RWPE2 (cell line): ENCODE measurements around the gene SCUBE1.

Source experiments
- ATAC-seq: fragments of 200-7000 bp; cut with Tn5 transposase; 3 replicates; pipeline ENCODE4 v1.9.1; 2021; ENCODE audit warnings: low read depth
- DNase-seq: peaks from one replicate; pipeline ENCODE4 v3.0.0-alpha.2; 2020; ENCODE audit warnings: low spot score
- H3K27ac ChIP-seq: fragments of 450-650 bp; 2 replicates; pipeline ENCODE4 v1.5.1; 2017; ENCODE audit warnings: mild to moderate bottlenecking; ENCODE audit not compliant: poor library complexity, severe bottlenecking
- H3K27me3 ChIP-seq: fragments of 250-450 bp; sonication (Bioruptor Pico); 2 replicates; pipeline ENCODE4 v1.5.1; 2021; ENCODE audit warnings: mild to moderate bottlenecking, moderate library complexity; ENCODE audit not compliant: insufficient read depth, poor library complexity, severe bottlenecking
- H3K36me3 ChIP-seq: fragments of 250-450 bp; sonication (Bioruptor Pico); 2 replicates; pipeline ENCODE4 v1.5.1; 2020; ENCODE audit warnings: low read depth, mild to moderate bottlenecking, moderate library complexity
- H3K4me1 ChIP-seq: fragments of 250-450 bp; sonication (Bioruptor Pico); 2 replicates; pipeline ENCODE4 v1.5.1; 2021; ENCODE audit warnings: mild to moderate bottlenecking, moderate library complexity; ENCODE audit not compliant: insufficient read depth, poor library complexity, severe bottlenecking
- H3K4me3 ChIP-seq: fragments of 250-450 bp; sonication (Bioruptor Pico); 2 replicates; pipeline ENCODE4 v1.5.1; 2021; ENCODE audit warnings: mild to moderate bottlenecking, moderate library complexity; ENCODE audit not compliant: severe bottlenecking
- H3K9me3 ChIP-seq: fragments of 250-450 bp; sonication (Bioruptor Pico); 2 replicates; pipeline ENCODE4 v1.5.1; 2021; ENCODE audit warnings: mild to moderate bottlenecking, moderate library complexity; ENCODE audit not compliant: severe bottlenecking
- TF ChIP-seq, protein P1 (sequence below): fragments of 450-650 bp; IDR thresholded peaks from one replicate; pipeline ENCODE4 v1.5.1; 2017; ENCODE audit warnings: mild to moderate bottlenecking, moderate library complexity; ENCODE audit not compliant: poor library complexity, severe bottlenecking

SCUBE1 gene

GRCh38 chr22:43187171-43188099, 155.7 kb downstream of the SCUBE1 start:
- TF ChIP-seq, protein P1, sequence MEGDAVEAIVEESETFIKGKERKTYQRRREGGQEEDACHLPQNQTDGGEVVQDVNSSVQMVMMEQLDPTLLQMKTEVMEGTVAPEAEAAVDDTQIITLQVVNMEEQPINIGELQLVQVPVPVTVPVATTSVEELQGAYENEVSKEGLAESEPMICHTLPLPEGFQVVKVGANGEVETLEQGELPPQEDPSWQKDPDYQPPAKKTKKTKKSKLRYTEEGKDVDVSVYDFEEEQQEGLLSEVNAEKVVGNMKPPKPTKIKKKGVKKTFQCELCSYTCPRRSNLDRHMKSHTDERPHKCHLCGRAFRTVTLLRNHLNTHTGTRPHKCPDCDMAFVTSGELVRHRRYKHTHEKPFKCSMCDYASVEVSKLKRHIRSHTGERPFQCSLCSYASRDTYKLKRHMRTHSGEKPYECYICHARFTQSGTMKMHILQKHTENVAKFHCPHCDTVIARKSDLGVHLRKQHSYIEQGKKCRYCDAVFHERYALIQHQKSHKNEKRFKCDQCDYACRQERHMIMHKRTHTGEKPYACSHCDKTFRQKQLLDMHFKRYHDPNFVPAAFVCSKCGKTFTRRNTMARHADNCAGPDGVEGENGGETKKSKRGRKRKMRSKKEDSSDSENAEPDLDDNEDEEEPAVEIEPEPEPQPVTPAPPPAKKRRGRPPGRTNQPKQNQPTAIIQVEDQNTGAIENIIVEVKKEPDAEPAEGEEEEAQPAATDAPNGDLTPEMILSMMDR, result peak; percentile 79
- Histone ChIP-seq H3K4me3 (peak overlapping the region; percentile 89), H3K4me1 (peaks cover 16% of the 10 kb centered on the region), H3K27me3 (no peaks in the 10 kb centered on the region), H3K9me3 (no peaks in the 10 kb centered on the region), H3K36me3 (peaks cover 18% of the 10 kb centered on the region), H3K27ac (peak overlapping the region; percentile 71)
- ATAC-seq, result peak; percentile 80
- DNase-seq, result peak; percentile 94

DNA sequence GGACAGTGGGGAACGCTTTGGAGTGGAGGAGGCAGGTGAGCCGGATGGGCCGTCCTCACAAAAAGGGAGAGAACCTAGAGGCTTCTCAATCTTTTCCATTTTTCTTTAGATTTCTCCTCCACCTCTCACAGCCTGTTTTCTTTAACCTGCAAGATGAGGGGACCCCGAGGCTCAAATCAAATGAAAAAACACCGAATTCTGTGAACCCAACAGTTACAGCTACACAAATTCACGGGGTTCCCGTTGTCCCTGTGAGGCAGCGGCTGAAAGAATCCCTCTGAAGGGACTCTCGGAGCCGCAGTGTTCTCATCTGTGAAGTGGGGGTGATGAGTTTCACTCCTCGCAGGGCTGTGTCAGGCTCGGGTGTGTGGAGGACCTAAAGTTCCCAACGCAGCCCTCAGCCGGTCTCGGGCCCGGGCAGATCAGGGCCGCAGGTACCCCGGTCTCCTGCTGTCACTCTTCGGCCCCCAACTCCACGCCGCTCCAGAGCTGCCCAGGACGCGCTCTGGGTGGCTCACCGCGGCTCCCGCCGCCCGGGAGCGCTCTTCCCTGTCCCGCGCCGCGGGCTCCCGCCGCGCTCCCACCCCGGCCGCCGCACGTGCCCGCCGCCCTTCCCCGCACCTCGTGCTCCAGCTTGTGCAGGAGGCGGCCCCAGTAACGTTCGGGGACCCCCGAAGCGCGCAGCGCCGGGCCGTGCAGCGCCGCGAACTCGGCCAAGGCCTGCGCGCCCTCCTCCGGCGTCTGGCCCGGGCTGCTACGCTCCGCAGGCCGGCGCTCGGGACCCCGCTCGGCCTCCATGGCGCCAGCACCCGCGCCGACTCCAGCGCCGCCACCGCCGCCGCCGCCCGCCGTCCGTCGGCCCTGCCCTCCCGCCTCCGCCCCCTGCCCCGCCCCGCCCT, 156.7 kb downstream of the SCUBE1 start, which contains the start of gene TTLL12:
TSS of gene TTLL12 (minus strand) at position 863 of the 899 bp plus-strand sequence. CDS start at position 798, 65 bp downstream.
- peaks cover 27% of the 10 kb centered on the region for H3K36me3 ChIP-seq
- no peaks in the 10 kb centered on the region for H3K9me3 ChIP-seq
- peak within 1 kb of the TSS; percentile 71 for H3K27ac ChIP-seq
- peaks cover 16% of the 10 kb centered on the region for H3K4me1 ChIP-seq
- DNase-seq (no peak), ATAC-seq (0 out of 3 replicates have a peak, but pooled peaks have one; percentile 11)
- H3K27me3 ChIP-seq, result no peaks in the 10 kb centered on the region
- TF ChIP-seq, protein P1, result no peak
- peak within 1 kb of the TSS; percentile 89 for H3K4me3 ChIP-seq

DNA sequence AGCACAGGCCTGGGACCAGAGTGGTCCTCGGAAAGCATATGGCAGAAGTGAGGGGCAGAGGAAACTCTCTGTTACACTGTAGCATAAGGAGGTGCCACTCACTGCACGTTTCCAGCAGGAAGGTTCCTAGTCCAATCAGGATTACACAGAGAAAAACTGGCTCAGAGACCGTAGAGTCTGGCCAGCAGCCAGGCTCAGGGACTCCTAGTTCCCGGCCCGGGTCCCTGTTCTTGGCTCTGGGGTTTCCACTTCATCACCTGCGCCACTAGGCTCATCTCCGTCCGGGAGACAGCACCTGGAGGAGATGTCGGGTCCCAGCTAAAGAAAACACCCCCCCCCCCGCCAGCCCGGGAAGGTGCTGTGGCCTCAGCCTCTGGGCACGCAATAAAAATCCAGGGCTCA, 157.3 kb downstream of the SCUBE1 start:
- H3K27ac ChIP-seq, result peak overlapping the region; percentile 71
- TF ChIP-seq, protein P1, result no peak
- no peaks in the 10 kb centered on the region for H3K27me3 ChIP-seq
- DNase-seq, result no peak
- peaks cover 16% of the 10 kb centered on the region for H3K4me1 ChIP-seq
- peak overlapping the region; percentile 89 for H3K4me3 ChIP-seq
- H3K36me3 ChIP-seq, result peaks cover 32% of the 10 kb centered on the region
- ATAC-seq, result 0 out of 3 replicates have a peak, but pooled peaks have one; percentile 5
- H3K9me3 ChIP-seq, result no peaks in the 10 kb centered on the region

GRCh38 chr22:43183496-43184277, 159.5 kb downstream of the SCUBE1 start:
- H3K4me3 ChIP-seq, result no peak overlapping the region
- no peak for DNase-seq
- peaks cover 53% of the 10 kb centered on the region for H3K36me3 ChIP-seq
- TF ChIP-seq, protein P1, result no peak
- no peaks in the 10 kb centered on the region for H3K9me3 ChIP-seq
- H3K27ac ChIP-seq, result peak overlapping the region; percentile 59
- peaks cover 16% of the 10 kb centered on the region for H3K4me1 ChIP-seq
- ATAC-seq, result peak; percentile 7; the same call in 1 of the 3 replicates
- no peaks in the 10 kb centered on the region for H3K27me3 ChIP-seq
